ACC112 (cell line): ENCODE results near the gene DCPS.

Experiments
- H2AFZ ChIP-seq: fragments of 200-600 bp; sonication (generic); one replicate; pipeline ENCODE4 v1.6.0; 2017; ENCODE audit warnings: antibody characterized with exemption, low read length; ENCODE audit not compliant: unreplicated experiment
- H3K27ac ChIP-seq: fragments of 200-600 bp; sonication (generic); 2 replicates; pipeline ENCODE4 v1.5.1; 2014; ENCODE audit warnings: low read depth, mild to moderate bottlenecking, antibody characterized with exemption, low read length, moderate library complexity
- H3K27me3 ChIP-seq: fragments of 200-600 bp; sonication (generic); 2 replicates; pipeline ENCODE4 v1.6.1; 2014; ENCODE audit warnings: mild to moderate bottlenecking, antibody characterized with exemption, low read length, moderate library complexity, mixed read lengths; ENCODE audit not compliant: insufficient read depth
- H3K36me3 ChIP-seq: fragments of 200-600 bp; sonication (generic); 2 replicates; pipeline ENCODE4 v1.6.1; 2016; ENCODE audit warnings: mild to moderate bottlenecking, antibody characterized with exemption, low read length, moderate library complexity, mixed read lengths; ENCODE audit not compliant: insufficient read depth
- H3K4me1 ChIP-seq: fragments of 200-600 bp; sonication (generic); one replicate; pipeline ENCODE4 v1.6.1; 2016; ENCODE audit warnings: low read length, mixed read lengths; ENCODE audit not compliant: insufficient read depth, unreplicated experiment, control insufficient read depth
- H3K4me3 ChIP-seq: fragments of 200-600 bp; sonication (generic); 2 replicates; pipeline ENCODE4 v1.5.1; 2014; ENCODE audit warnings: mild to moderate bottlenecking, low read depth, low read length
- H3K79me2 ChIP-seq: fragments of 200-600 bp; sonication (generic); one replicate; pipeline ENCODE4 v1.6.0; 2016; ENCODE audit warnings: low read length; ENCODE audit not compliant: control insufficient read depth, unreplicated experiment, insufficient read depth

Gene DCPS

DNA sequence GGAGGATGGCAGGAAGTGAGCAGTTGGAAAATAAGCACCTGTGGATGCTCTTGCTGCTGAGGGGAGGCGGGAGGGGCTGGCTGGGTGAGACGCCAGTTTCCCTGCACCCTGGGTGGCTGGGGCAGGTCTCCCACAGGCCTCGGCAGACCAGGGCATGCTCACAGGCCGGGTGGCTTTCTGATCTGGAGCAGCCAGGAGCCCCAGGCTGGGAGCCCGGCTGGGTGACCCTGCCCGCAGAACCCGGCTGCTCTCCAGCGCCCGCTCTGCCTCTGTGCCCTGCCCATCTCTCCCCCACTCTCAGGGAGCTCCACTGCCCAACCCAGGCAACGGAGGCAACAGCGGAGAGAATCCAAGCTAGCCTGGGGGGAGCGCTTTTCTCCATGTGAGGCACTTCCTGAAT is 24.6 kb downstream of the DCPS start:
- no peaks in the 10 kb centered on the region for H3K27me3 ChIP-seq
- no peak overlapping the region for H2AFZ ChIP-seq
- H3K4me1 ChIP-seq = peaks cover 19% of the 10 kb centered on the region
- H3K27ac ChIP-seq = no peak overlapping the region
- H3K36me3 ChIP-seq = no peaks in the 10 kb centered on the region
- H3K79me2 ChIP-seq = peaks cover 2% of the 10 kb centered on the region
- H3K4me3 ChIP-seq = no peak overlapping the region

DNA sequence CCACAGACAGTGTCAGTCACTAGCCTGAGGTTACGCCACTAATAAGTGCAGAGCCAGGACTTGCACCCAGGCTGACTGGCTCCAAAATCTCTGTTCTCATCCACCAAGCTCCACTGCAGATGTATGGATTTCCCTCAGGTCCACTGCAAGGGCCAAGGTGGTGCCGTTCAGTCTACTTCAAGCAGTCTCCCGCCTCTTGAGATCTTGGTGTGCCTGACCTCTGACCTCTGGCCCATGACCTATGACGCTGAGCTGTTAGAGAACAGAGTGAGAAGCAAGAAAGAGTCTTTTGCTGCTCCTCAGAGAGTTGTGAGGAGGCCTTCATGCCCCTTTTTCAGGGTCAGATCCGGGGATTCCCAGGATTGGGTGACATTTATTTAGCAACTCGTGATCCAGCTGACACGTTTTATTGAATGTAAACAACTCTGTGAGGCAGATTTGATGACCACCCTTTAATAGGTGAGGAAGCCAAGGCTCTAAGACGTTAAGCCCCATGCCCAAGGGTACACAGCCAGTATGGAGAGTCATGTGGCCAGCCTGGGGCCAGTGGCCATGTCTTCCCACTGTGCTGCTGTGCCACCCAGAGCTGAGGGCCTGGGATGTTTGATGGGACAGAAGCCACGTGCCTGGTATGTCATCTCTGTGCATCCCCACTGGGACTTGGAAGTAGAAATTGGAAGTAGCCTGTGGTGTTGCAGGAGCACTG is 25.2 kb downstream of the DCPS start:
- Histone ChIP-seq H3K27ac (no peak overlapping the region), H3K79me2 (peaks cover 2% of the 10 kb centered on the region), H3K4me3 (no peak overlapping the region), H2AFZ (no peak overlapping the region), H3K4me1 (peaks cover 19% of the 10 kb centered on the region), H3K27me3 (no peaks in the 10 kb centered on the region), H3K36me3 (no peaks in the 10 kb centered on the region)

- Histone ChIP-seq H3K4me3 (no peak overlapping the region), H2AFZ (no peak overlapping the region), H3K36me3 (no peaks in the 10 kb centered on the region), H3K4me1 (peaks cover 23% of the 10 kb centered on the region), H3K79me2 (peaks cover 2% of the 10 kb centered on the region), H3K27me3 (no peaks in the 10 kb centered on the region), H3K27ac (no peak overlapping the region)
Measured at GRCh38 chr11:126329644-126330211, 25.9 kb downstream of the DCPS start.

DNA sequence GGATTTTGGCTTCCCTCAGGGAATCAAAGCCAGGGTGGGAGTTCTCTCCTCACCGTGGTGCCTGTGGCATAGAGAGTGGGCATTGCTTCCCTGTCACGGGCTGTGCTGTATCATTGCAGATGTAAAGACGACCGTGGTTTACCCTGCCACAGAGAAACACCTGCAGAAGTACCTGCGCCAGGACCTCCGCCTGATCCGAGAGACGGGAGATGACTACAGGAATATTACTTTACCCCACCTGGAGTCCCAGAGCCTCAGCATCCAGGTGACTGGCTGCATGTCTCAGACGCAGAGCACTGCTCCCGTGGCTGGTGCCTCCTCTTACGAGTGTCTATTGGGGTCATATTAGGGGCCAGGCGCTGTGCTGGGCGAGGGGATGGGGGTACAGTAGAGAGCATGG is 27.4 kb downstream of the DCPS start:
- H2AFZ ChIP-seq = no peak overlapping the region
- H3K36me3 ChIP-seq = no peaks in the 10 kb centered on the region
- H3K4me1 ChIP-seq = peaks cover 31% of the 10 kb centered on the region
- no peak overlapping the region for H3K27ac ChIP-seq
- H3K4me3 ChIP-seq = no peak overlapping the region
- H3K79me2 ChIP-seq = peaks cover 2% of the 10 kb centered on the region
- H3K27me3 ChIP-seq = no peaks in the 10 kb centered on the region

- Histone ChIP-seq H3K27ac (peak overlapping the region; percentile 28; the same call in 1 of the 2 replicates), H3K36me3 (no peaks in the 10 kb centered on the region), H2AFZ (no peak overlapping the region), H3K27me3 (no peaks in the 10 kb centered on the region), H3K79me2 (peaks cover 2% of the 10 kb centered on the region), H3K4me3 (no peak overlapping the region), H3K4me1 (peaks cover 41% of the 10 kb centered on the region)
Measured at GRCh38 chr11:126332221-126332711, 28.4 kb downstream of the DCPS start.

- H2AFZ ChIP-seq = no peak overlapping the region
- no peaks in the 10 kb centered on the region for H3K36me3 ChIP-seq
- no peak overlapping the region for H3K27ac ChIP-seq
- no peak overlapping the region for H3K4me3 ChIP-seq
- peaks cover 43% of the 10 kb centered on the region for H3K4me1 ChIP-seq
- H3K79me2 ChIP-seq = peaks cover 2% of the 10 kb centered on the region
- no peaks in the 10 kb centered on the region for H3K27me3 ChIP-seq
Measured at GRCh38 chr11:126333142-126333541, 29.3 kb downstream of the DCPS start.

- no peaks in the 10 kb centered on the region for H3K36me3 ChIP-seq
- no peak overlapping the region for H3K27ac ChIP-seq
- H3K27me3 ChIP-seq = no peaks in the 10 kb centered on the region
- no peak overlapping the region for H3K4me3 ChIP-seq
- peaks cover 52% of the 10 kb centered on the region for H3K4me1 ChIP-seq
- peaks cover 2% of the 10 kb centered on the region for H3K79me2 ChIP-seq
- no peak overlapping the region for H2AFZ ChIP-seq
Measured at GRCh38 chr11:126334659-126335462, 31.0 kb downstream of the DCPS start.

- no peaks in the 10 kb centered on the region for H3K36me3 ChIP-seq
- H3K4me1 ChIP-seq = peaks cover 58% of the 10 kb centered on the region
- H3K27ac ChIP-seq = no peak overlapping the region
- peaks cover 2% of the 10 kb centered on the region for H3K79me2 ChIP-seq
- H2AFZ ChIP-seq = no peak overlapping the region
- no peak overlapping the region for H3K4me3 ChIP-seq
- H3K27me3 ChIP-seq = no peaks in the 10 kb centered on the region
Measured at GRCh38 chr11:126335463-126335760, 31.6 kb downstream of the DCPS start.

DNA sequence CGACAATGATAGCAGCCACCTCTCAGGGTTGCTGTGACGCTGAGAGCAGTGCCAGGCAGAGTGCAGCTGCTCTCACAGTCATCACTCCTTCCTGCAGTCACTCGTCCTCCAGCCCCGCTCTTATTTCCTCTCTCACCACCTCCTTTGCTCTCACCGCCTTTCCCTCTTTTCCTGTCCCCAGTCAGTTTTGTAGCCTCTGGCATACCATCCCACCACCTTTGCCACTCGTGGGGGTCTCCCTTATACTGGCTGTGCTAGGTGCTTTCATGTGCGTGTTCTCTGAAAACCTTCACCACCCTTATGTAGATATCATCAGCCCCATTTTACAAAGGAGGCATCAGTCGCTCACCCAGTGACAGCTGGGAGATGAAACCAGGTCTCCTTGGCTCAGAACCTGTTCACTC is 32.3 kb downstream of the DCPS start:
- no peak overlapping the region for H3K27ac ChIP-seq
- H3K36me3 ChIP-seq = no peaks in the 10 kb centered on the region
- no peaks in the 10 kb centered on the region for H3K27me3 ChIP-seq
- H3K4me1 ChIP-seq = peaks cover 65% of the 10 kb centered on the region
- peaks cover 2% of the 10 kb centered on the region for H3K79me2 ChIP-seq
- H2AFZ ChIP-seq = no peak overlapping the region
- H3K4me3 ChIP-seq = no peak overlapping the region

GRCh38 chr11:126336671-126337101 is 32.8 kb downstream of the DCPS start:
- Histone ChIP-seq H3K36me3 (no peaks in the 10 kb centered on the region), H3K4me3 (no peak overlapping the region), H3K27ac (no peak overlapping the region), H3K27me3 (no peaks in the 10 kb centered on the region), H3K79me2 (no peaks in the 10 kb centered on the region), H3K4me1 (peaks cover 68% of the 10 kb centered on the region), H2AFZ (no peak overlapping the region)

GRCh38 chr11:126337126-126337473 is 33.2 kb downstream of the DCPS start:
- Histone ChIP-seq H3K4me1 (peaks cover 68% of the 10 kb centered on the region), H2AFZ (no peak overlapping the region), H3K4me3 (no peak overlapping the region), H3K79me2 (no peaks in the 10 kb centered on the region), H3K27me3 (no peaks in the 10 kb centered on the region), H3K27ac (no peak overlapping the region), H3K36me3 (no peaks in the 10 kb centered on the region)
